K562 (cell line): Measurements from ENCODE around the gene HNRNPDL. TPM values are rescaled to one million over a fixed set of nuclear protein-coding genes. Genes with fewer than 3 reads are reported as not detected.

Source experiments
- ATAC-seq: fragments of 200-7000 bp; cut with Tn5 transposase; 3 replicates; pipeline ENCODE4 v1.9.1; 2020; ENCODE audit warnings: moderate library complexity
- BruUV-seq: library from RNA; stranded (reverse); fragments of 400-500 nt; replicated peaks from 2 replicates; lab custom pipeline; 2021; lab: Mats Ljungman, UMichigan
- CTCF ChIA-PET: fragments of 300-600 bp; formaldehyde crosslinking; extraction: SDS; loops from one replicate; lab custom pipeline; 2021; ENCODE audit warnings: low intra/inter-chr PET ratio; lab: Yijun Ruan, JAX
- POLR2A ChIA-PET: fragments of 300-600, 350-650 bp; sonication (Branson Sonifier 250); formaldehyde crosslinking; extraction: SDS; loops from one replicate; lab custom pipeline; 2021; ENCODE audit warnings: antibody characterized with exemption, inconsistent platforms; lab: Yijun Ruan, JAX
- DNase-seq, 4 experiments: peaks; one replicate each; pipeline versions ENCODE4 v3.0.0 to v3.0.0-alpha.2; 2011 to 2018; ENCODE audit warnings: low spot score in 3 of 4, mixed read lengths in 3 of 4; ENCODE audit errors: extremely low read depth in 1 of 4
- FAIRE-seq: peaks from 2 replicates; lab custom pipeline; 2011; peaks lifted over from hg19 to GRCh38; lab: Jason Lieb, UNC
- H2AFZ ChIP-seq: 2 replicates; pipeline ENCODE4 v1.6.0; 2011; ENCODE audit warnings: low read depth, low read length, control low read depth, inconsistent platforms
- H3K27ac ChIP-seq: fragments of 200-600 bp; 3 replicates; pipeline ENCODE4 v1.8.0; 2011; ENCODE audit warnings: low read depth, mild to moderate bottlenecking, control low read depth, inconsistent platforms, low read length, moderate library complexity, mixed read lengths; ENCODE audit errors: extremely low read depth
- H3K27me3 ChIP-seq, 2 experiments: fragments of 300-600 bp in 1 of 2; 2 replicates in 1 of 2; 3 replicates in 1 of 2; pipeline versions ENCODE4 v1.6.0 to v1.8.0; 2011; ENCODE audit warnings: inconsistent platforms in 2 of 2, low read length in 2 of 2, mild to moderate bottlenecking in 1 of 2, mixed read lengths in 1 of 2, moderate library complexity in 1 of 2; ENCODE audit not compliant: control insufficient read depth in 2 of 2, insufficient read depth in 2 of 2
- H3K36me3 ChIP-seq: fragments of 300-600 bp; 3 replicates; pipeline ENCODE4 v1.8.0; 2011; ENCODE audit warnings: mild to moderate bottlenecking, low read length, inconsistent platforms; ENCODE audit not compliant: control insufficient read depth, insufficient read depth
- H3K4me1 ChIP-seq, 2 experiments: fragments of 200-600 bp in 1 of 2; replicated peaks in 1 of 2; 2 replicates in 1 of 2; 3 replicates in 1 of 2; pipeline versions ENCODE4 v1.5.1 to v1.8.0; 2011; ENCODE audit warnings: inconsistent platforms in 2 of 2, low read length in 2 of 2, mild to moderate bottlenecking in 1 of 2, mixed read lengths in 1 of 2, moderate library complexity in 1 of 2; ENCODE audit not compliant: control insufficient read depth in 2 of 2, insufficient read depth in 2 of 2
- H3K4me2 ChIP-seq: 2 replicates; pipeline ENCODE4 v1.6.1; 2011; ENCODE audit warnings: low read length, control low read depth, inconsistent platforms, mixed read lengths; ENCODE audit not compliant: insufficient read depth
- H3K4me3 ChIP-seq: fragments of 200-600 bp; sonication (generic), shearing (Covaris generic); 2 replicates; pipeline ENCODE4 v1.5.1; 2016; ENCODE audit warnings: control low read depth, inconsistent platforms
- H3K79me2 ChIP-seq: fragments of 200-600 bp; 3 replicates; pipeline ENCODE4 v1.8.0; 2011; ENCODE audit warnings: low read length, inconsistent platforms; ENCODE audit not compliant: control insufficient read depth, insufficient read depth
- H3K9ac ChIP-seq, 2 experiments: 2 replicates each; pipeline versions ENCODE4 v1.6.0 to v1.6.1; 2011; ENCODE audit warnings: low read depth in 2 of 2, low read length in 2 of 2, control low read depth in 1 of 2, inconsistent platforms in 1 of 2, mild to moderate bottlenecking in 1 of 2, mixed read lengths in 1 of 2; ENCODE audit not compliant: insufficient read depth in 1 of 2
- H3K9me1 ChIP-seq: one replicate; pipeline ENCODE4 v1.6.0; 2011; ENCODE audit warnings: inconsistent platforms, mild to moderate bottlenecking, low read length, moderate library complexity; ENCODE audit not compliant: control insufficient read depth, insufficient read depth
- H3K9me3 ChIP-seq: replicated peaks from 2 replicates; pipeline ENCODE4 v1.5.1; 2011; ENCODE audit warnings: low read depth, low read length, inconsistent platforms; ENCODE audit not compliant: control insufficient read depth, insufficient read depth
- H4K20me1 ChIP-seq: replicated peaks from 2 replicates; pipeline ENCODE4 v1.6.1; 2011; ENCODE audit warnings: low read length, inconsistent platforms, mixed read lengths; ENCODE audit not compliant: control insufficient read depth, insufficient read depth
- CXXC5 ChIP-seq: fragments of 250-450 bp; sonication (Bioruptor Pico); IDR thresholded peaks from 2 replicates; pipeline ENCODE4 v1.8.0; 2022; ENCODE audit warnings: inconsistent platforms, mild to moderate bottlenecking, moderate library complexity
- KLF16 ChIP-seq: IDR thresholded peaks from 2 replicates; pipeline ENCODE4 v1.6.1; 2016; ENCODE audit warnings: antibody characterized with exemption
- L3MBTL2 ChIP-seq: fragments of 450-650 bp; IDR thresholded peaks from 2 replicates; pipeline ENCODE4 v1.6.1; 2016; ENCODE audit warnings: mild to moderate bottlenecking, moderate library complexity
- POLR2AphosphoS5 ChIP-seq: IDR thresholded peaks from 2 replicates; pipeline ENCODE4 v1.6.1; 2011; ENCODE audit warnings: mild to moderate bottlenecking, low read depth, low read length, moderate library complexity; ENCODE audit not compliant: control insufficient read depth, insufficient read depth
- RAD21 ChIP-seq, 2 experiments: fragments of 250-450 bp in 1 of 2; fragments of 450-650 bp in 1 of 2; sonication (Bioruptor Pico) in 1 of 2; formaldehyde crosslinking in 1 of 2; IDR thresholded peaks in 1 of 2; conservative IDR thresholded peaks in 1 of 2; 2 replicates each; pipeline versions ENCODE4 v1.4.0 to v1.8.0; 2020 to 2022; ENCODE audit warnings: mild to moderate bottlenecking in 2 of 2, moderate library complexity in 1 of 2
- SMC3 ChIP-seq: conservative IDR thresholded peaks from 2 replicates; pipeline ENCODE4 v1.6.1; 2011; ENCODE audit warnings: low read depth, low read length, improper control_type of control experiment; ENCODE audit not compliant: insufficient read depth
- ZC3H4 ChIP-seq: sonication (generic); formaldehyde crosslinking; IDR thresholded peaks from 2 replicates; pipeline ENCODE4 v1.9.0; 2021; ENCODE audit warnings: missing genetic modification reagents, borderline replicate concordance
- WGBS: fragments of 100-300 bp; shearing (Covaris generic); methylation state at CpG from one replicate; pipeline ENCODE4 v1.1.6; 2016; ENCODE audit warnings: low coverage, mixed read lengths; ENCODE audit not compliant: insufficient coverage; ENCODE audit errors: missing lambda C conversion rate; 5-methylcytosine and 5-hydroxymethylcytosine counted together
- in situ Hi-C: fragments of 300-500 bp; cut with MboI; formaldehyde crosslinking; loops from 4 replicates; pipeline ENCODE4 v1.15.0; 2018; ENCODE audit warnings: inconsistent platforms, mixed read lengths
- intact Hi-C: fragments of 100-400 bp; cut with micrococcal nuclease; formaldehyde crosslinking; loops from 2 replicates; pipeline ENCODE4 v1.14.2; 2022
- polyA plus RNA-seq, 8 experiments: library from polyadenylated mRNA; depleted of rRNA in 4 of 8; stranded (reverse) in 5 of 8; unstranded in 3 of 8; fragments of >200 nt; fragmentation: Nextera tagmentation in 2 of 8; fragmentation: Illumina TruSeq in 1 of 8; extraction: Ambion mirVana in 2 of 8; extraction: Trizol in 1 of 8; gene quantifications; 2 replicates each; pipeline versions ENCODE4 v1.2.1 to v1.2.3, GENCODE V29; 2011 to 2014; ENCODE audit warnings: inconsistent platforms in 1 of 8, missing spikeins in 1 of 8
- total RNA-seq, 7 experiments: library from RNA; depleted of rRNA in 6 of 7; stranded (reverse); fragments of >200 nt in 6 of 7; fragmentation: Illumina TruSeq in 2 of 7; extraction: Trizol in 2 of 7; gene quantifications; 2 replicates each; pipeline versions ENCODE4 v1.2.1 to v1.2.3, GENCODE V29; 2011 to 2021; ENCODE audit warnings: low replicate concordance in 1 of 7
- TF ChIP-seq, protein P1 (sequence below): fragments of 450-650 bp; formaldehyde crosslinking; IDR thresholded peaks from 2 replicates; pipeline ENCODE4 v1.4.0; 2020; ENCODE audit warnings: mild to moderate bottlenecking, moderate library complexity
- TF ChIP-seq, protein P2 (sequence below): fragments of 250-450 bp; sonication (Bioruptor Pico); IDR thresholded peaks from 2 replicates; pipeline ENCODE4 v1.5.0; 2021; ENCODE audit warnings: mild to moderate bottlenecking, moderate library complexity
- TF ChIP-seq, protein P3 (sequence below): IDR thresholded peaks from 2 replicates; pipeline ENCODE4 v1.6.1; 2011; ENCODE audit warnings: borderline replicate concordance, low read depth, mild to moderate bottlenecking, moderate library complexity, low read length; ENCODE audit not compliant: insufficient read depth, poor library complexity, severe bottlenecking
- TF ChIP-seq, protein P4 (sequence below): fragments of 450-650 bp; formaldehyde crosslinking; IDR thresholded peaks from 2 replicates; pipeline ENCODE4 v1.4.0; 2020; ENCODE audit warnings: mild to moderate bottlenecking

Gene HNRNPDL
- total and polyA plus RNA-seq, 9 of the 15 experiments (the other 6 are each of a cell fraction or from before 2014, with no cell fraction given): 243 to 652 (median 351) TPM

DNA sequence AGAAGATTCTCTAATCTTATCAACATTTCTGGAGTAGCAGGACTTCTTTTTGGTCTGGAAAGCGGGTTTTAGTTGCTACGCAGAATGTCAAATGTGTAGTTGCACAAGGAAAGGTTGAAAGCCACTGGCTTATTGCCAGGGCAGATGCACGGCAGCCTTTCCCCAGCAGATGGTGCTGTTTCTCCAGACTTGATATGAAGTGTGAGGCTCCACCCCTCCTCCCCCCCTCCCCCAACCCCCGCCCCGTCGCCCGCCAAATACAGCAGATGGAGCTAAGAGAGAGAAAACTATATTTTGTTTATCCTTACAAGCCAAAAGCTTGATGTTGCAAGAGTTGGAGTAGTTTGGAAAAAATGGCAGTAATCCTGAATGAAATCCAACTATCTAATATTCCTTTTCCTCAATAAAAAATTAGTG, 32.2 kb upstream of the HNRNPDL start:
- Histone ChIP-seq H3K4me2 (no peak overlapping the region), H3K9me1 (no peaks in the 10 kb centered on the region), H3K27me3 (no peaks in the 10 kb centered on the region), H3K36me3 (peaks cover 61% of the 10 kb centered on the region), H3K9me3 (no peaks in the 10 kb centered on the region), H2AFZ (peak overlapping the region; percentile 42; the same call in 1 of the 2 replicates), H3K9ac (no peak overlapping the region), H3K79me2 (no peaks in the 10 kb centered on the region), H3K4me3 (no peak overlapping the region), H3K4me1 (no peaks in the 10 kb centered on the region), H3K27ac (no peak overlapping the region), H4K20me1 (no peaks in the 10 kb centered on the region)
- ChIA-PET CTCF (interaction anchor here (0.5 to 2.2 kb wide), 7 partner anchors 9 to 1295 kb away, joined by 3 to 27 read pairs (median 4); no protein-coding TSS in a partner anchor), POLR2A (interaction anchor here (1.0 kb wide), 1 partner anchor 21 kb away, joined by 6 read pairs; no protein-coding TSS in a partner anchor)
- ATAC-seq (peak; percentile 97), DNase-seq (peak; percentile 89 to 92 (median 90)), FAIRE-seq (peak; percentile 92)
- in situ Hi-C loops: no loop called here
- intact Hi-C loops: loop anchor here (1.0 to 10.0 kb wide), 3 partner anchors 140 to 277 kb away; no protein-coding TSS in a partner anchor
- WGBS: 11% methylated on average over 3 of the region's 7 CpGs
- no TSS peak for BruUV-seq
- TF ChIP-seq SMC3 (peak; percentile 69), POLR2AphosphoS5 (peak; percentile 55), CXXC5 (CRISPR knock-in tag) (0 out of 2 replicates have a peak, but pooled peaks have one; percentile 7), L3MBTL2 (no peak), ZC3H4 (CRISPR knock-in tag) (no peak), KLF16 (no peak), RAD21 (CRISPR knock-in tag; conservative IDR thresholded peaks at IDR 0.05 in 1 of 2, IDR thresholded peaks at IDR 0.05 in 1 of 2) (peak; percentile 36 to 48; a peak in 3 of 4 replicates)
- TF ChIP-seq, protein P1, sequence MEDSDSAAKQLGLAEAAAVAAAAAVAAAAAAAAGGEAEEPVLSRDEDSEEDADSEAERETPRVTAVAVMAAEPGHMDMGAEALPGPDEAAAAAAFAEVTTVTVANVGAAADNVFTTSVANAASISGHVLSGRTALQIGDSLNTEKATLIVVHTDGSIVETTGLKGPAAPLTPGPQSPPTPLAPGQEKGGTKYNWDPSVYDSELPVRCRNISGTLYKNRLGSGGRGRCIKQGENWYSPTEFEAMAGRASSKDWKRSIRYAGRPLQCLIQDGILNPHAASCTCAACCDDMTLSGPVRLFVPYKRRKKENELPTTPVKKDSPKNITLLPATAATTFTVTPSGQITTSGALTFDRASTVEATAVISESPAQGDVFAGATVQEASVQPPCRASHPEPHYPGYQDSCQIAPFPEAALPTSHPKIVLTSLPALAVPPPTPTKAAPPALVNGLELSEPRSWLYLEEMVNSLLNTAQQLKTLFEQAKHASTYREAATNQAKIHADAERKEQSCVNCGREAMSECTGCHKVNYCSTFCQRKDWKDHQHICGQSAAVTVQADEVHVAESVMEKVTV (CRISPR knock-in tag): peak; percentile 39; the same call in 1 of the 2 replicates
- TF ChIP-seq, protein P2, sequence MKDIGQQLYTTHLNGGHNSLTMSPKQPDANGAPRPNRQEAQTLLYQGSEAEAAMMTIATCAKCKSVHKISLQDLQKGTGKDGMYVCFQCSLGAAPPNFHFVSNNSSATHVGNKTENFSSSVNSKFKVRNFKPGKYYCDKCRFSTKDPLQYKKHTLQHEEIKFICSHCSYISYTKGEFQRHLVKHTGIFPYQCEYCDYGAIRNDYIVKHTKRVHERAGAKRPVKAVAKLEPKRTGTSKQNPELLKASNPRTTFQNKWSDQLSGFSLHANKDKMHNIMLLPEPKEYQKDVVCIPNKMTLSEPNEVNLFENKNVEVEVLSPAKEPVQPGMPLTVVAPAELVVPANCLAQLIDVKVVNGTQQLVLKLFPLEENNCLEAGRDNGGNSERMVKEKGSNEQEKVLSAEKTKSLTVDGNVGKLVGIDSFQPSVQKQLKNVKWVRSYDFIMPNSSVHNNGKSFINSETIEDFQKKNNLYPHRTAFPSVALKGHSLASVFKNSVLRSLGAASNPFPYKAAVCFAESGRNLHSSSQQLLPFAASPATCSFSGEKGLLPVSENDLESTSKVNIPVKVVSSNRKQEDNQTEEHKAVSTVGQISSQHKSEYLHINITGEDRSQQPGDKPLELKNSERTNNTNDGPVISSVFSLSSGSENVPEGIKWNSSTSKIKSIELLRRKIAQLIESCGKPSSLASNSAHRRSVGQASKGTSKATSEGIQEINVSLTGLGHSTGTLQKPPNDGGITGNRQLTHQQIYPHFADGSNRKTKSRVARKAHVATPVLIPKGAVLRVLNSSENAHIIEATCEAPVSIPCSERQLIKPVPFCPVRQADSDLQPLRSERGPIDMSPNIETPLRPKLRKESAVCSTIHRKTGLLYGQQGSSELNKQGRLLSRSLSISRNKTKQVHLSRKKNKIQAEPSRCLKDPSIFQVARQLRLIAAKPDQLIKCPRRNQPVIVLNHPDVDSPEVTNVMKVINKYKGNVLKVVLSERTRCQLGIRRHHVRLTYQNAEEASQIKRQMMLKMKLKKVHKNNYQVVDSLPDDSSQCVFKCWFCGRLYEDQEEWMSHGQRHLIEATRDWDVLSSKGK: no peak
- TF ChIP-seq, protein P3, sequence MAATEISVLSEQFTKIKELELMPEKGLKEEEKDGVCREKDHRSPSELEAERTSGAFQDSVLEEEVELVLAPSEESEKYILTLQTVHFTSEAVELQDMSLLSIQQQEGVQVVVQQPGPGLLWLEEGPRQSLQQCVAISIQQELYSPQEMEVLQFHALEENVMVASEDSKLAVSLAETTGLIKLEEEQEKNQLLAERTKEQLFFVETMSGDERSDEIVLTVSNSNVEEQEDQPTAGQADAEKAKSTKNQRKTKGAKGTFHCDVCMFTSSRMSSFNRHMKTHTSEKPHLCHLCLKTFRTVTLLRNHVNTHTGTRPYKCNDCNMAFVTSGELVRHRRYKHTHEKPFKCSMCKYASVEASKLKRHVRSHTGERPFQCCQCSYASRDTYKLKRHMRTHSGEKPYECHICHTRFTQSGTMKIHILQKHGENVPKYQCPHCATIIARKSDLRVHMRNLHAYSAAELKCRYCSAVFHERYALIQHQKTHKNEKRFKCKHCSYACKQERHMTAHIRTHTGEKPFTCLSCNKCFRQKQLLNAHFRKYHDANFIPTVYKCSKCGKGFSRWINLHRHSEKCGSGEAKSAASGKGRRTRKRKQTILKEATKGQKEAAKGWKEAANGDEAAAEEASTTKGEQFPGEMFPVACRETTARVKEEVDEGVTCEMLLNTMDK: peak; percentile 13
- TF ChIP-seq, protein P4, sequence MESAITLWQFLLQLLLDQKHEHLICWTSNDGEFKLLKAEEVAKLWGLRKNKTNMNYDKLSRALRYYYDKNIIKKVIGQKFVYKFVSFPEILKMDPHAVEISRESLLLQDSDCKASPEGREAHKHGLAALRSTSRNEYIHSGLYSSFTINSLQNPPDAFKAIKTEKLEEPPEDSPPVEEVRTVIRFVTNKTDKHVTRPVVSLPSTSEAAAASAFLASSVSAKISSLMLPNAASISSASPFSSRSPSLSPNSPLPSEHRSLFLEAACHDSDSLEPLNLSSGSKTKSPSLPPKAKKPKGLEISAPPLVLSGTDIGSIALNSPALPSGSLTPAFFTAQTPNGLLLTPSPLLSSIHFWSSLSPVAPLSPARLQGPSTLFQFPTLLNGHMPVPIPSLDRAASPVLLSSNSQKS (CRISPR knock-in tag): no peak
